DMS79 treated with DMSO at 0.1 percent for 48 hours (cell line): ENCODE results near the gene DHRS11.
A peak's percentile ranks its signal among the peaks of the same experiment; 100 is the strongest.

Experiments
- DNase-seq: peaks from one replicate; lab custom pipeline; 2025; lab: John Stamatoyannopoulos, UW

Gene DHRS11

GRCh38 chr17:36591434-36592315, at the start of gene DHRS11:
Gene DHRS11 (plus strand): TSS chr17:36591879. CDS start chr17:36592010, 131 bp downstream.
- peak; percentile 63 for DNase-seq

GRCh38 chr17:36542755-36543154, 48.9 kb upstream of the DHRS11 start:
- no peak for DNase-seq

- peak; percentile 63 for DNase-seq
Observed at GRCh38 chr17:36544044-36544306, 47.7 kb upstream of the DHRS11 start.

GRCh38 chr17:36544307-36545076, 47.2 kb upstream of the DHRS11 start, which contains the start of gene GGNBP2:
Gene GGNBP2 (plus strand): TSS chr17:36544919. CDS start chr17:36545725, 806 bp downstream.
- DNase-seq, result peak; percentile 74

- no peak for DNase-seq
Observed at GRCh38 chr17:36545077-36545464, 46.6 kb upstream of the DHRS11 start.

GRCh38 chr17:36545465-36546417, 45.9 kb upstream of the DHRS11 start:
- peak; percentile 93 for DNase-seq

- DNase-seq, result peak; percentile 11
Observed at GRCh38 chr17:36546418-36547093, 45.1 kb upstream of the DHRS11 start.

- no peak for DNase-seq
Observed at GRCh38 chr17:36547776-36548175, 43.9 kb upstream of the DHRS11 start.

- peak; percentile 71 for DNase-seq
Observed at GRCh38 chr17:36550491-36551417, 40.9 kb upstream of the DHRS11 start.

GRCh38 chr17:36553459-36553858, 38.2 kb upstream of the DHRS11 start:
- no peak for DNase-seq

GRCh38 chr17:36566081-36566480, 25.6 kb upstream of the DHRS11 start:
- DNase-seq, result no peak

GRCh38 chr17:36575028-36575427, 16.7 kb upstream of the DHRS11 start:
- DNase-seq, result no peak

- no peak for DNase-seq
Observed at GRCh38 chr17:36576793-36577192, 14.9 kb upstream of the DHRS11 start.

- no peak for DNase-seq
Observed at GRCh38 chr17:36578671-36579070, 13.0 kb upstream of the DHRS11 start.

GRCh38 chr17:36583787-36584186, 7.9 kb upstream of the DHRS11 start:
- no peak for DNase-seq

GRCh38 chr17:36586138-36586537, 5.5 kb upstream of the DHRS11 start:
- DNase-seq, result no peak

- DNase-seq, result no peak
Observed at GRCh38 chr17:36590082-36590481, 1.6 kb upstream of the DHRS11 start.

- DNase-seq, result peak; percentile 51
Observed at GRCh38 chr17:36592316-36592715, 637 bp downstream of the DHRS11 start.

- no peak for DNase-seq
Observed at GRCh38 chr17:36592716-36593321, 1.1 kb downstream of the DHRS11 start.
